ENCODE measurements around the gene RABGEF1. TPM values are rescaled to one million over a fixed set of nuclear protein-coding genes. Genes with fewer than 3 reads are reported as not detected.
A peak's percentile ranks its signal among the peaks of the same experiment; 100 is the strongest.

The RABGEF1 gene
- total RNA-seq, 1 donor from 2014 or later = 23.4 TPM

DNA sequence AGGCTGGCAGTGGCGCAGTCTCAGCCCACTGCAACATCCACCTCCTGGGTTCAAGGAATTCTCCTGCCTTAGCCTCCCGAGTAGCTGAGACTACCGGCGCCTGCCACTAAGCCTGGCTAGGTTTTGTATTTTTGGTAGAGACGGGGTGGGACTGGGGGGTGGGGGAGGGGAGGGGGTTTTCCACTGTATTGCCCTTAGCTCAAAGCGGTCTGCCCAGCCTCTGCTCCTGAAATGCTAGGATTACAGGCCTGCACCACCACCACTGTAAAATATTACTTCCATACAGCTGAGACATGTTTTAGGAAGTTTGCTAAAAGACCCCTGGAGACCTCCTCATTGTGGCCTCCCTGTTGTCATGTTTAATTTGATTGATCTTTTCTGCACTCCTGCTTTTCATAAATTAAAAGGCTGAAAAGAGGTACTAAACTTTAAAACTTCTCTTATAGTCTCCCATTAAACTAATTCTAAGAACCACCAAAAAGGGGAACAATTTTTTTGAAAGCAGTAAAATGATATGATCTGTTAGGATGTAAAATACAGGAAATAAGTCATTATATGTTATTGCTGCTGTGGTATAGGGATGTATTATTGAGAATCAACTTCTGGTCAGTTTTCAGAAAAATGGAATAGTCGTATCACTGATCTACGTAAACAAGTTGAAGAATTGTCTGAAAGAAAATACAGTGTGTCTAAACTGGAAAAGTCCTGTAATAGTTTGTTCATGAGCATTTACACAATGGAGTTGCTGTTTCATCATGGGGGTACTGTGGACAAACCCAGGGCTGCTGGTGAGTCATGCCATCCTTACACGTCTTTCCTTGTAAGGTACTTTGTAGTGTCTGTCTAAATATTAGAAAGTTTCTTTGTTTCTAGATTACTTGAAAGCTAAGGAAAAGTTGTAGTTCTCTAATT lies 107.6 kb downstream of the RABGEF1 start:
- DNase-seq (ENCODE audit: low read depth in 2 of 2) = peak; percentile 33 to 86

DNA sequence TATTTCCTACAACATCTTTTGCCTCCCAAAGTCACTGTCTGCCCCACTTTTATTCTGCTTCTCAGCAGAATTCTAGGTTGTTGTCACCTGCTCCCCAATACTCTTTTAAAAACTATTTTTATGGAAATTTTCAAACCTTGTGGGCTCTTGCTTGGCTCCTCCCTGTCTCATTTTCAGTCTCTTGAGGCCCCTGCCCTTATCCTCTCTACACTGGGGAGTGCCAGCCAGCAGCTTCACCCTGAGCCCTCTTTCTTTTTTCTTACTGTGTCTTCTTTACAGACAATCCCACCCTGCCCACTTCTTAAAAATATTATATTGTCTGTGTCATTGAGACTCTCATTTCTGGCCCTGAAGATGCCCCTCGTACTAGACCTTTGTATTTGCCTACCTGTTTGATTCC lies 118.8 kb downstream of the RABGEF1 start:
- DNase-seq (ENCODE audit: low read depth in 2 of 2) = no peak

DNA sequence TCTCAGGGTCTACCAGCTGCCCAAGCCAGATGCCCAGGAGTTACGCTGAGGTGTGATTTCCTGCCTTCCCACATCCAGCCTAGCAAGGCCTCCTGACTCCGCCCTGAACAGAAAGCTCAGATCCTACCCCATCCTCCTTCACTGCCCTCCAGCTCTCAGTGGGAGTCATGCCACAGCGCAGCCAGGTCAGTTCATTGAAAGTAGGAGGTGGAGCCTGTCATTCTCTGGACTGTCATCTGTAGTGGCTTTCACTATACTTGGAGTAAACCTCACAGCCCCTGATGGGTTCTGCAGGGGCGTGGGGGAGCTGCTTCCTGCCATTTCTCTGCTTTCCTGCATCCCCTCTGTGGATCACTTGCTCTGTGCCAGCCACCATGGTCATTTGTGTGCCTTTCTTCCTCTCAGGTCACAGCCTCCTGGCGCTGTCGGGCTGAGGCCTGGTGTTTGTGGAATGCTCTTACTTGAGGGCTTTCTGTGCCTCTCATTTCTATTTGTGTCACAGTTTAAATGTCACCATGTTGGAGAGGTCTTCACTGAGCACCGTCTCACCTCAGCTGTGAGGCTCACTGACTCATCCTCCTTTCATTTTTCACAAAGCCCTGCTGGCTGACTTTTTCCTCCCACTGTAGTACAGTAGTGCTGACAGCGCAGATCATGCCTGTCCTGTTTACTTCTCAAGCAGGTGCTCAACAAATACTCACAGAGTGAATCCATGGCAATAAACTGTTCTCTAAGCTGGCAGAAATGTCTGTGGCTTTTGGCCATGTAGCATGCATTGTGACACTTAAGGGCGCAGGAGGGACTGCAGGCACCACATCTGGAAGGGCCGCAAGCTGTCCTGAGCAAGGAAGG lies 119.5 kb downstream of the RABGEF1 start:
- DNase-seq (ENCODE audit: low read depth in 2 of 2) = no peak

DNA sequence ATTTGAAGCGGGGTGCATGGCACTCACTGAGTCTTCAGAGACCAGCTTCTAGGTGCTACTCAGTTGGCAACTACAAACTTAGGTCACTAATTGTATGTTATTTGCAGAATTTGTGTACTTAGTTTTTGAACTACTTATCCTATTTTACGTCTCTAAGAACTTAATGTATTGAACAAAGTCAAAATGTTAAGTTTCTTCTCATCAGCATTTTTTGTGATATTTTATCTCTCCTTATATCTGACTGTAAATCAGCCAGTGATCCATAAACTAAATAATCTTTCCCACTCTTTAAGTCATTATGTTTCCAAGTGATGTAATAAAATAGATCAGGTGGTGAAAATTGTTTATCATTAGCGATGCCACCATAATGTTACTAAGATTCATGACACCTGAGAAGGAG lies 120.2 kb downstream of the RABGEF1 start:
- DNase-seq (ENCODE audit: low read depth in 2 of 2) = no peak

Other genes with a start within 250 kb of the RABGEF1 start
- gene KCTD7, start 111.9 kb upstream of the RABGEF1 start, total RNA-seq = 3.5 and 6.3 TPM in 2 replicates
- 42.9 and 67.1 TPM in 2 replicates for gene TMEM248, start 180.5 kb downstream of the RABGEF1 start, total RNA-seq

Data from lung microvascular endothelial cell (primary cell).